ENCODE measurements around the gene ECHDC1. TPM values are rescaled to one million over a fixed set of nuclear protein-coding genes. Genes with fewer than 3 reads are reported as not detected.

Gene ECHDC1
- total RNA-seq, 1 experiment from 2014 or later, result 47.2 TPM

DNA sequence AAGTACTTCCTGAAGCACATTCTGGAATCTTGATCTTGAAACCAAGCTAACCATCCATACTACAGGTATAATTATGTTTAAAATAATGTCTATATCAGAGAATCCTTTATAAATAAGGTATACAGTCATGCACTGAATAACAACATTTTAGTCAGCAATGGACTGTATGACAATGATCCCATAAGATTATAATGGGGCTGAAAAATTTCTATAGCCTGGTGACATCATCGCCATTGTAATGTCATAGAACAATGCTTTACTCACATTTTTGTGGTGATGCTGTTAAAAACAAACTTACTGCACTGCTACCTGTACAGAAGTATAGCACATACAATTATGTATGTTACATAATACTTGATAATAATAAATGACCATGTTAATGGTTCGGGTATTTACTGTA, 44.9 kb downstream of the ECHDC1 start (continued):
- TF ChIP-seq, protein P1, sequence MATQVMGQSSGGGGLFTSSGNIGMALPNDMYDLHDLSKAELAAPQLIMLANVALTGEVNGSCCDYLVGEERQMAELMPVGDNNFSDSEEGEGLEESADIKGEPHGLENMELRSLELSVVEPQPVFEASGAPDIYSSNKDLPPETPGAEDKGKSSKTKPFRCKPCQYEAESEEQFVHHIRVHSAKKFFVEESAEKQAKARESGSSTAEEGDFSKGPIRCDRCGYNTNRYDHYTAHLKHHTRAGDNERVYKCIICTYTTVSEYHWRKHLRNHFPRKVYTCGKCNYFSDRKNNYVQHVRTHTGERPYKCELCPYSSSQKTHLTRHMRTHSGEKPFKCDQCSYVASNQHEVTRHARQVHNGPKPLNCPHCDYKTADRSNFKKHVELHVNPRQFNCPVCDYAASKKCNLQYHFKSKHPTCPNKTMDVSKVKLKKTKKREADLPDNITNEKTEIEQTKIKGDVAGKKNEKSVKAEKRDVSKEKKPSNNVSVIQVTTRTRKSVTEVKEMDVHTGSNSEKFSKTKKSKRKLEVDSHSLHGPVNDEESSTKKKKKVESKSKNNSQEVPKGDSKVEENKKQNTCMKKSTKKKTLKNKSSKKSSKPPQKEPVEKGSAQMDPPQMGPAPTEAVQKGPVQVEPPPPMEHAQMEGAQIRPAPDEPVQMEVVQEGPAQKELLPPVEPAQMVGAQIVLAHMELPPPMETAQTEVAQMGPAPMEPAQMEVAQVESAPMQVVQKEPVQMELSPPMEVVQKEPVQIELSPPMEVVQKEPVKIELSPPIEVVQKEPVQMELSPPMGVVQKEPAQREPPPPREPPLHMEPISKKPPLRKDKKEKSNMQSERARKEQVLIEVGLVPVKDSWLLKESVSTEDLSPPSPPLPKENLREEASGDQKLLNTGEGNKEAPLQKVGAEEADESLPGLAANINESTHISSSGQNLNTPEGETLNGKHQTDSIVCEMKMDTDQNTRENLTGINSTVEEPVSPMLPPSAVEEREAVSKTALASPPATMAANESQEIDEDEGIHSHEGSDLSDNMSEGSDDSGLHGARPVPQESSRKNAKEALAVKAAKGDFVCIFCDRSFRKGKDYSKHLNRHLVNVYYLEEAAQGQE (IDR thresholded peaks at IDR 0.05; ENCODE audit: low read depth), result no peak

DNA sequence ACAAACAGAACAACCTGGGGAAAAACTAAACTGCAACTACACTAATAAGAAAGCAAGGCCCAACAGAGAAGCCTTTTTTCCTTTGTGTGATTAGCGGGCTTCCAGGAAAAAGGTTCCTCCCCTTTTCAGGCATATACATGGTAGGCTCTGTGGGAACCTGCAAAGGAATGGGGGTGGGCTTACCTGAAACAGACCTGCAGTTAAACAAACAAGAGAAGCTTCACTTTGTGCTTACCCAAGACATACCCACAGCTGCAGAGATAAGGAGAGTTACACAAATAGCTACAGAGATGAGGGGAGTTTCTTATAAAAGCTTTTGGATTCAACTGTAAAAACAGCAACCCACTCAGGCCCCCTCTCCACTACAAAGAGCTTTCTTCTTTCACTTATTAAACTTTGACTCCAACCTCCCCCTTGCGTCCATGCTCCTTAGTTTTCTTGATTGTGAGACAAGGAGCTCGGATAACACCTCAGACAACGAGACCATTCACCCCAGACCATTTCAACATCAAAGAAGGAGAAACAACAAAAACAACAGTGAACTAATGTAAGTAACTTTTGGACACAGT, 45.8 kb downstream of the ECHDC1 start:
- BruUV-seq (replicated peaks), result no TSS peak
- RAD21 ChIA-PET (ENCODE audit: low non-redundant PET in 1 of 2, low total read pairs in 2 of 2, uncharacterized antibody in 2 of 2, unreplicated experiment in 2 of 2), result no interaction called here
- no peak for TF ChIP-seq POLR2A (IDR thresholded peaks at IDR 0.05; ENCODE audit: borderline replicate concordance, extremely low read depth, insufficient read depth, insufficient read length)
- Histone ChIP-seq H3K4me1 (ENCODE audit: control insufficient read depth in 1 of 2, insufficient read depth in 2 of 2, low read length in 2 of 2) (no peaks in the 10 kb centered on the region), H4K20me1 (ENCODE audit: insufficient read depth) (0 out of 2 replicates have a peak, but pooled peaks cover 3% of the 10 kb centered on the region), H3K36me3 (ENCODE audit: control insufficient read depth in 1 of 2, insufficient read depth in 2 of 2, low read length in 2 of 2) (no peaks in the 10 kb centered on the region; a peak in 1 of 4 replicates), H3K9ac (ENCODE audit: low read length) (no peak overlapping the region), H3K4me2 (ENCODE audit: low read length) (no peak overlapping the region), H3K27me3 (ENCODE audit: insufficient read depth, low read length) (no peaks in the 10 kb centered on the region), H3K27ac (ENCODE audit: low read depth, low read length) (no peak overlapping the region), H3K9me3 (ENCODE audit: control insufficient read depth in 1 of 2, insufficient read depth in 1 of 2, low read depth in 1 of 2, low read length in 2 of 2) (no peaks in the 10 kb centered on the region), H2AFZ (ENCODE audit: low read depth, low read length, poor library complexity, severe bottlenecking) (no peak overlapping the region), H3K4me3 (replicated peaks in 1 of 2; ENCODE audit: low read depth in 1 of 2, low read length in 2 of 2) (no peak overlapping the region), H3K79me2 (ENCODE audit: insufficient read depth, low read length) (peaks cover 23% of the 10 kb centered on the region), H3K9me2 (ENCODE audit: insufficient read depth) (no peaks in the 10 kb centered on the region)
- CTCF ChIA-PET, result no interaction called here
- intact Hi-C loops (cut with micrococcal nuclease), result no loop called here
- no peak for ATAC-seq
- POLR2A ChIA-PET, result no interaction called here
- no peak for DNase-seq (ENCODE audit: low read depth, low spot score)

DNA sequence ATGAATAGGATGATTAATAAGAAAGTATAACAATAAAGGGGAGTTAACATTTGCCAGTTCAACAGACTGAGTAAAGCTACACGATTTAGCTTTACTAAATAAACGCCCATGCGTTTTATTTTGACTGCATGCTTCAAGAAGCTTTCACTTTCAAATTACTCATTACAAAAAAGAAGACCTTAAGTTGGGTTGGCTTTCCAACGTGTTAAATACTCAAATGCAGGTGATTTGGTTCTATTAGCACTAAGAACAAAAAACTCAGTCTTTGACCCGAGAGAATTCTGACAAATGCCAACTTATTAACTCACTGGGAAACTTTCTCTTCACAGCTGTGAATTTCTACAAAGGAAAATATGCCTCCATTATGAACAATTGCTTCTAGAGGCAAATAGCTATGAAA, 51.9 kb downstream of the ECHDC1 start:
- no peak overlapping the region for H3K27ac ChIP-seq (ENCODE audit: low read depth, low read length)
- no peak for ATAC-seq
- no peaks in the 10 kb centered on the region for H3K4me1 ChIP-seq (ENCODE audit: control insufficient read depth in 1 of 2, insufficient read depth in 2 of 2, low read length in 2 of 2)
- DNase-seq (ENCODE audit: low read depth, low spot score), result no peak
- no peaks in the 10 kb centered on the region for H3K27me3 ChIP-seq (ENCODE audit: insufficient read depth, low read length)
- TF ChIP-seq, protein P2, sequence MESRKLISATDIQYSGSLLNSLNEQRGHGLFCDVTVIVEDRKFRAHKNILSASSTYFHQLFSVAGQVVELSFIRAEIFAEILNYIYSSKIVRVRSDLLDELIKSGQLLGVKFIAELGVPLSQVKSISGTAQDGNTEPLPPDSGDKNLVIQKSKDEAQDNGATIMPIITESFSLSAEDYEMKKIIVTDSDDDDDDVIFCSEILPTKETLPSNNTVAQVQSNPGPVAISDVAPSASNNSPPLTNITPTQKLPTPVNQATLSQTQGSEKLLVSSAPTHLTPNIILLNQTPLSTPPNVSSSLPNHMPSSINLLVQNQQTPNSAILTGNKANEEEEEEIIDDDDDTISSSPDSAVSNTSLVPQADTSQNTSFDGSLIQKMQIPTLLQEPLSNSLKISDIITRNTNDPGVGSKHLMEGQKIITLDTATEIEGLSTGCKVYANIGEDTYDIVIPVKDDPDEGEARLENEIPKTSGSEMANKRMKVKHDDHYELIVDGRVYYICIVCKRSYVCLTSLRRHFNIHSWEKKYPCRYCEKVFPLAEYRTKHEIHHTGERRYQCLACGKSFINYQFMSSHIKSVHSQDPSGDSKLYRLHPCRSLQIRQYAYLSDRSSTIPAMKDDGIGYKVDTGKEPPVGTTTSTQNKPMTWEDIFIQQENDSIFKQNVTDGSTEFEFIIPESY (IDR thresholded peaks at IDR 0.05; ENCODE audit: extremely low read depth, insufficient replicate concordance, low read length), result no peak
- intact Hi-C loops (cut with micrococcal nuclease), result no loop called here
- no peak overlapping the region for H3K4me3 ChIP-seq (replicated peaks in 1 of 2; ENCODE audit: low read depth in 1 of 2, low read length in 2 of 2)
- RAD21 ChIA-PET (ENCODE audit: low non-redundant PET in 1 of 2, low total read pairs in 2 of 2, uncharacterized antibody in 2 of 2, unreplicated experiment in 2 of 2), result no interaction called here
- H3K4me2 ChIP-seq (ENCODE audit: low read length), result no peak overlapping the region
- POLR2A ChIA-PET, result no interaction called here
- no peak overlapping the region for H2AFZ ChIP-seq (ENCODE audit: low read depth, low read length, poor library complexity, severe bottlenecking)
- no peaks in the 10 kb centered on the region for H3K9me3 ChIP-seq (ENCODE audit: control insufficient read depth in 1 of 2, insufficient read depth in 1 of 2, low read depth in 1 of 2, low read length in 2 of 2)
- no peaks in the 10 kb centered on the region for H4K20me1 ChIP-seq (ENCODE audit: insufficient read depth)
- H3K36me3 ChIP-seq (ENCODE audit: control insufficient read depth in 1 of 2, insufficient read depth in 2 of 2, low read length in 2 of 2), result peaks cover 0 to 11% of the 10 kb centered on the region in 2 experiments
- H3K79me2 ChIP-seq (ENCODE audit: insufficient read depth, low read length), result no peaks in the 10 kb centered on the region
- H3K9me2 ChIP-seq (ENCODE audit: insufficient read depth), result no peaks in the 10 kb centered on the region
- H3K9ac ChIP-seq (ENCODE audit: low read length), result no peak overlapping the region
- CTCF ChIA-PET, result interaction anchor here (1.0 to 1.4 kb wide), 2 partner anchors 13 to 25 kb away, joined by 4 to 5 read pairs; partner anchors contain the start of gene RNF146
- BruUV-seq (replicated peaks), result no TSS peak

All from HCT116 (cell line).